Measurements from ENCODE around the gene TBC1D21.

Gene TBC1D21

DNA sequence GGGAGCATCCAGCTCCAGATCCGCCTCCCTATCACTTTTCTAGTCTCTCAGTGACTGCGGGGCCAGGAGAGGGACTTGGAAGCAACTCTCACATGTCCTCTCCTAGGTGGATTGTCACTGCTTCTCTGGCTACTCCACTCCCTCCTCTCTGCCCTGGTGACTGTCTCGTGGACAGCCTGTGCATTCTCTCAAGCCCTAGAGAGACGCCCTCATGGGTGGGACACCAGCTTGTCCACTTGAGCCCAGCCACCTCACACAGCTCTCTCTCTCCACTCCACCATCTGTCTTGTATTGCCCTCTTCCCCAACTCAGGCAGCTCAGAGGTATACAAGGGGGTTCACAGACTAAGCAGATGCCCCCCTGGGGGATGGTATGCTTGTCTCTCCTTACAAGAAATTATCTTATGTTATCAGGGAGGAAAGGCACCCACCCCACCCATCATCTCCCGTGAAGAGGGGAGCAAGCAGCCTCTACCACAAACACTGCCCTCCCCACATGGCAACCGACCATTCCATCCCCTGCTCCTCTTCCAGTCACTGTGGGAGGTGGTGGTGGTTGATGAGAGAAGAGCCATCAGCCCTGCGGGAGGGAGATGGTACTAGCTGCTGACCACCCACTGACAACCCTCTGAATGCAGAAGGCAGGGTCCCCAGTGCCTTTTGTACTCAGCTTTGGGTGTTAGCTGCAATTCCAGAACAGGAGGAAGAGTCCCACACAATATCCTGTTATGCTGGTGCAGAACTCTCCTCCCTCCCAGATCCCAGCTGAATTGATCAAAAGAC lies 37.3 kb downstream of the TBC1D21 start:
- no peak for DNase-seq

DNA sequence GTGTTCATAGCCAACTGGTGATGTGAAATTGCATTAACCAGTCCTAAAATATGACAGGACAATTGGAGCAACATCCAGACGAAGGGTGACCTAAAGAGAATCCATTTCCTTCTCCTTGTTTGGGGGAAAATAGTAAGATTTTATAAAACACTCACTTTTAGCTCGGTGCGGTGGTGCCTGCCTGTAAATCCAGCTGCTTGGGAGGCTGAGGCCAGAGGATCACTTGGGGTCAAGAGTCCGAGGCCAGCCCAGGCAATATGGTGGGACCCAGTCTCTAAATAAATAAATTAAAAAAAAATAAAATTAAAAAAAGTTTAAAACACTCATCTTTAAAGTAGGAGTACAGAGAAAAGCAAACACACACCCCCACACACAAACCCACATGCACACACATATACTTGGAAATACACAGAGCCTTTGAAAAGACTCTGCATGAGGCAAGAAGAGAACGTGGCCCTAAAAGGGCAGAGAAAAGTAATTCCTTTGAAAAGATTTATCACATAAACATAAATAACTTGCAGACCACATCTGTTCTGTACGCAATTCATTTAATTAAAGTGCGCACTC lies 38.7 kb downstream of the TBC1D21 start:
- no peak for DNase-seq

DNA sequence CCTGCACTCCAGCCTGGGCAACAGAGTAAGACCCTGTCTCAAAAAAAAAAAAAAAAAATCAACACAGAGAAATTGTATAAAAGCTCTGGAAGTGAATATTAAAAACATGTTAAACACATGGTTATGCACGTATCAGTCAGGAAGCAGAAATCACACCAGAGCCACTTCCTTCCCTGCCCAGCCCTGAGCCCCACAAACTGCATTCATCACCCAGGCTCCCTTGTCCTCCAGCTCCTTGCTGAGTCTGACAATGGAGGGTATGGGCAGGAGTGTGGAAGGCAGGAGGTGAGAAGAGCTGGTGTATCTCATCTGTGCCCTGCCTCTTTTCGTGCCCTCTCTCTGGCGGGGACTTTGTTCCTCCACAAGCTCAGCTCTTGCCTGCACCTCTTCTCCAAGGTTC lies 40.8 kb downstream of the TBC1D21 start:
- no peak for DNase-seq

DNA sequence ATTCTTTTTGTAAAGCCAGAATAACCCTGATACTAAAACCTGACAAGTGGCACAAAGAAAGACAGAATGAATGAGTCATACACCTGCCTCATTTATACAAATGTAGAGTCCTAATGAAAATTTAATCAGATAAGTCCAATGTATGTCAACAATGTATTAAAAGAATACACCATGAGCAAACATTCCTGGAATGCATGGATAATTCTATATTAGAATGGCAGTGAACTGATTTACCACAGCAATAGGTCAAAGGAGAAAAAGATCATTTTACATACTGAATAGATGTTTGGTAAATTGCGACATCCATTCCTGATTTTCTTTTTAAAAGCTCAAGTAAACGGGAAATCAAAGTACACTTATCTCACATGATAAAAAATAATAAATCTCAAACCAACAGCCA lies 41.7 kb downstream of the TBC1D21 start:
- no peak for DNase-seq

DNA sequence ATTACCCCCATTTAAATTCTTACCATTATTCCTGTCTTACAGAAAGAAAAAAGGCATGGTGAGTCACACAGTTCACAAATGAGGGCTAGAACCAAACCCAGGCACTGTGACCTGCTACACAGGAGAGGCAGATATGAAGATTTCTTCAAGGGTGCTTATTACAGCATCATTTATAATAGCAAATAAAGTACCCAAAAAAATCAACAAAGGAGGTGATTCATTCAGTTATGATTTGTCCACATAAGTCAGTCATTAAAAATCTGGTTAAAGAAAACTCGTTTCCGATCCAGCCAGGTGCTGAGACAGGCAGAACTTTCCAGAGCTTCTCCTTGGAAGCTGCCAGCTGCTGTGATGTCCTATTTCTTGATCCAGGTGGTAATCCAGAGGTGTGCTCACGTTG lies 45.4 kb downstream of the TBC1D21 start:
- no peak for DNase-seq

DNA sequence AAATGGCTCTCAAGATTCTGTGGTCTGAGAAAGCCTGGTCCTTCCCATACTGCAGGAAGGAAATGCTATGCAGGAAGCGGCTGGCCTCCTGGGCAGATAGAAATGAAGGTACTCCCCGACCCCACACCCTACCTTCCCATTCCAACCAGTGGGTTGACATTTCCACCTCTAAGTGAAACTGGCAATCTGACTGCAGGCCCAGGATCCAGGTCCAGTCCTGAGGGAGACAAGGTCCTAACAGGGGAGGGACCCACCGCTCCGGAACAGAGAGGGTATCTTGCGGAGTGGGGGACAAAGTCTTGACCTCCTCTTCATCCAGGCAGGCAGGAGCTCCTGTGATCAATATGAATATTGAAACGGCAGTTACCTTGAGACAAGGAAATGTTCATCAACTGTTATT lies 46.3 kb downstream of the TBC1D21 start:
- no peak for DNase-seq

DNA sequence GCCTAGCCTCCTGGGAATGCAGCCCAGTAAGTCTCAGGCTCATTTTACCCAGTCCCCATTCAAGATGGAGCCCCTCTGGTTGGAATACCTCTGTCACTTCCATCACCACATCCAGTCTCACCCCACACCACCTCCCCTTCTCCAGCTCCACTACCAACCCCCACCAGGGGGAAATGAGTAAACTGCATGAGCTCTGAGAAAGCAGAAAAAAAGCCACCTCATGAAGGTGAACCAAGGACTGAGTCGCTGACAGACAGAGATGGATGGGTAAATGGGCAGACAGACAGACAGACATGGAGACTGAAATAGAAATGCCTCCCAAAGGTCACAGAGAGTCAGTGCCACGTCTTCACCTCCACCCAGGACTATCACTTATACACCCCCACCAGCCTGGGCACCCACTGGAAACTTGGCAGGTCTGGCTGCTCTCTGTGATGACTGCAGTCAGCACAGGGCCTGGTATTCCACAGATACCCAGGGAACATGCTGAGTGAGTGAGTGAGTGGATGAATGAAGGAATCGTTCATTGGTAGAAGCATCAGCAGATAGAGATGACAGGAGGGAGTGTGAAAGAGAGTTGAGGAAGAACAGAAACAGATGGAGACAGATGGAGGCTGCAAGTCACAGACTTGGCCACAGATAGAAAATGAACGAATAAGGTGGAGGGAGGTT lies 48.0 kb downstream of the TBC1D21 start:
- DNase-seq, result no peak

DNA sequence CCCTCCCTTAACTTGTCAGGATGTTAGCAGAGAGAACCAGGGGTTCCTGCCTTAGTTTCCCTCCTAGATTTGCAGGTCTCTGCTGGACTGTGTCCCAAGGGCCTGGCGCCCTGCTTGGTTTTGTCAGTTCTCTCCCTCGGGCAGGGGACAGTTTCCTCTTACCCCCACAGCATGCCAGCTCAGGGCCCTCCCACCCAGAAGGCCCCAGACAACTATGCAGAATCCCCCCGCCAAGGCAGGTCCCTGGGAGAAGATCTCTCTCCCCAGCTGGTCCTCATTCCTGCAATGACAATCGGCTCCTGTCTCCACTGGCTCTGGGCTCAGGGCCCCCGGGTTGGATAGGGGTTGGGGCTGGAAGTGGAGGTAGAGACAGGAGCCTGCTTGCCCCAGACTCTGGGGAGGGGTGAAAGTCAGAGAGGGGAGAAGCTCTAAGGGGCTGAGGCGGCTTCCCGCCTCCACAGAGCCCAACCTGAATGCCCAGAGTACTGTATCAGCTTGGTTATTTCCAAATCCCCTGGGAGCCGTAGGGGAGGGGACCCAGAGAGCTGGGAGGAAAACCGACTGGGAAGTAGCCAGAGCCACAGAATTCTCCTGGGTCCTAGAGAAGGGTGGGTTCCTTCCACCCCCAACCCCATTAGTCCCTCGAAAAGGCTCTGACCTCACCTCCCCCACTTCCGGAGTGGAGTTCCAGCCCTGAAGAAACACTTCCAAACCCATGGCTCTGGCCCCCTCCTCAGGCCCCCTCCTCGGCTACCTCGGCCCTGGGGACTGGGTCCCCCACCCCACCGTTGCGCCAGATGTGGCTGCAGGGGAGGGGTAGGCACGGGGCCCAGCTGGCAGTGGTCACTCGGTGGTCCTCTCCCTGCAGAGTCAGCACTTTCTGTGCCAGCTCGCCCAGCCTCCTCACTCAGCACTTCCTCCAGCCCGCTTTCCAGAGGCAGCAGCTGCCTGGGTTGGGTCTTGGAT lies 49.1 kb downstream of the TBC1D21 start:
- DNase-seq, result no peak

DNA sequence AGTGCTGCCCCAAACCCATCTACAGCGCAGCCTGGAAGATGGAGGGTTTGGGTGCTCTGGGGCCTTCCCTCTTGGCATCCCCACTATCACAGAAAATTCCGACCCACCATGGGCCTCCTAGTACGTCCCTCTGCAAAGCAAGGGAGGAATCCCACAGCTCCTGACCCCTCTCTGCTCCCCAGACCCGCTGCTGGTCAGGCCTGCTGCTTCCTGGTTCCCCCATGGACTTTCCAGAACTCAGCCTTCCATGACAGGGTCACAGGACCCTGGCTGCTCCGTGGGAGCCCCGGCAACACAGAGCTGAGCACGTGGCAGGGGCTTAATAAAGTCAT lies 49.8 kb downstream of the TBC1D21 start:
- DNase-seq, result no peak

DNA sequence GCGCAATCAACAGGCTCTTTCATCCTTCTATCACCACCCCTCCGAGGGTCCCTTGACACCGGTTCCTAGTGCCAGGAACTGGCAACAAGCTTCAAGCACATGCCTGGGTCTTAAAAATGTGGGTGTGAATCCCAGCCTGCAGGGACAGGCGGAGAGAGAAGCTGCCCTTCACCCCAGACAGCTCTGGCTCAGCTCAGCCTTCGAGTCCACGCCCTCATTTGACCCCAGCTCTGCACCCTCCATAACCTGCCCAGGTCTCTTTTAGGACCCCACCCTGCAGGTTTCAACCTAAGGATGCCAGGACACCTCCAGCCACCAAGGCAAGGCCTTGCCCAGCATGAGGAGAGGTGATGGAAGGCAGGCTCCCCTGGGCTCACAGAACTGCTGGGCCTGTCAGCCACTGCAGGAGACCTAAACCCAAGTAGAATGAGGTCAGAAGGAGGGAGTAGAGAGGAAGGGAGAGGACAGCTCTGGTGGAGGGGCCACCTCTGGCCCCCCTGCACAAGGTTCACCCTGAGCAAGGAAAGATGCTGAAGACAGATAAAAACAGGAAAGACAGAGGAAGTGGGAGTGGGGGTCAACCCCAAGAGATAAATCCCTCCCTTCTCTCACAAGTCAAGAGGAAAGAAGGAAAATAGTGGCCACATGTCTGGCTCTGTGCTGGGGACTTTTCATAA lies 50.3 kb downstream of the TBC1D21 start:
- DNase-seq, result no peak

DNA sequence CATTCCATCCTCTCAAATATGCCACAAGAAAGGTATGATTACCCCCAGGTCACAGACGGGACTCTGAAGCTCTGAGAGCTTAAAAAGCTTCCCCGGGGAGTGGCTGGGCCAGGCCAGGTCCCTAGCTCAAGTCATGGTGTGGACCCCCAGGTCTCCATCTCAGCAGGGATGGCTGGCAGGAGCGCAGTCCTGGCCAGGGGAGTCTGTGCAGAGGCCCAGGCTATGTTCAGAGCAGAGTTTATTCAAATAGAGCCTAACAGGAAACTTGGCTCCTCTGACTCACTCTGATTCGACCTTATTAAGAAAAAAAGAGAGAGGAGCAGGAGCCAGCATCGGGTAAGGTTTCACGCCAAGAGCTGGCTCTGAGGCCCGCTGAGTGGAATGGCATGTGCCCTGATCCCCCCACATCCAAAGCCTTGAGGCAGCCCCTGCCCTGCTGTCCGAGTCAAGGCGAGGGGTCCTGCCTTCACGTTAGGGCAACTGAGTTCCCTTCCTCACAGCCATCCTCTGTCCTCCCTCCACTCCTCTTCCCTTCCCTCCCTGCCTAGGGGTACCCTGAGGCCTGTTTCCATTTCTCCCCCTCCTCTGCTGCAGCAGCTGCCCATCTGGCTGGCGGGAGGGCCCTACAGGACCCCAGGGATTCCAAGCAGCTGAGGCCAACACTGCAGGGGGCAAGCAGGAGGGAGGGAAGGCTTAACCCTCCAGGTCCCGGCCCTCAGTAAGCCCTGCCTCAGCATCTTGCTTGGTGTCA lies 51.0 kb downstream of the TBC1D21 start:
- peak; percentile 29 for DNase-seq

DNA sequence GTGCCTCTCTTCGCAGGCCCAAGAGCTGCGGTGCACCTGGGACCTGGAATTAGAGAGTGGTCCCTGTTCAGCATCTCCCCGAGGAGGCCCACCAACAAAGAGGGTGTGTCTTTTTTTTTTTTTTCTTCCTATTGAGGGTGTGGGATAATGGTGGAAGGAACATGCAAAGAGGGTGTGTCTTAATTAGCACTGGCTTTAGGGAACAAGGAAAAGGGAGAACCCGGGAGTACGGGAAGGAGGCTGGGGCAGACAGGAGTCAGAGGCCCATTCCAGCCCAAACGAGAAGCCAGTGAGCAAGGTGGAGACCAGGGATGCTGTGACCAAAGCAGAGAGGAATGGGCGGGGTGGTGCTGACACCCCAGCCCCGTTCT lies 52.5 kb downstream of the TBC1D21 start:
- DNase-seq, result no peak

DNA sequence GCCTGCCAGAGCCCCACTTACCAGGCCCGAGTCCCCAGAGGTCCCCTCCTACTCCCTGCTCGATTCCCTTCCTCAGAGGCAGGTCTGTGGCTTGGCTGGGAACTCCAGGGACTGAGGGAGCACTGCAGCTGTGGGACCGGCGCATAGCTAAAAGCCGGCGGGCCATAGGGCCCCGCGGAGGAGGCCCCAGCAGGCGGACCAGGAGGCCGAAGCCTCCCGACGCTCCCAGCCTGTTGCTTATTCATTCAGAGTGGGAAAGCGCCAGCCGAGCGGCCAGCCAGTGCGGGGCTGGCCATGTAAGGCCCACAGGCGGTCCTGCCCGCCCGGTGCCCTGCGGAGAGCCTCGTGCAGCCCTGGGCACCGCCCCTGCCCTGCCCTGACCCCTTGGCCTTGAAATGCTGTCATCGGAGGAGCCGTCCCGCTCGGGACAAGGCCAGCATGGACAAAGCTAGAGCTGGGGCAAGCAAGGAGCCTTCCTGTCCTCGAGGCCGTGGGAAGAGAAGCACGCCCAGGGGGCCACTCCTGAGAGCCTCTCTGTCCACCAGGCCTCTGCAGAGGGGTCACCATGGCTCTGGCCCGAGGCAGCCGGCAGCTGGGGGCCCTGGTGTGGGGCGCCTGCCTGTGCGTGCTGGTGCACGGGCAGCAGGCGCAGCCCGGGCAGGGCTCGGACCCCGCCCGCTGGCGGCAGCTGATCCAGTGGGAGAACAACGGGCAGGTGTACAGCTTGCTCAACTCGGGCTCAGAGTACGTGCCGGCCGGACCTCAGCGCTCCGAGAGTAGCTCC lies 53.0 kb downstream of the TBC1D21 start, which contains the start of gene LOXL1:
Gene LOXL1, plus strand, starts transcription at position 244 of the 784 bp plus-strand sequence. Its CDS starts 322 bp downstream, at position 566.
- no peak for DNase-seq

DNA sequence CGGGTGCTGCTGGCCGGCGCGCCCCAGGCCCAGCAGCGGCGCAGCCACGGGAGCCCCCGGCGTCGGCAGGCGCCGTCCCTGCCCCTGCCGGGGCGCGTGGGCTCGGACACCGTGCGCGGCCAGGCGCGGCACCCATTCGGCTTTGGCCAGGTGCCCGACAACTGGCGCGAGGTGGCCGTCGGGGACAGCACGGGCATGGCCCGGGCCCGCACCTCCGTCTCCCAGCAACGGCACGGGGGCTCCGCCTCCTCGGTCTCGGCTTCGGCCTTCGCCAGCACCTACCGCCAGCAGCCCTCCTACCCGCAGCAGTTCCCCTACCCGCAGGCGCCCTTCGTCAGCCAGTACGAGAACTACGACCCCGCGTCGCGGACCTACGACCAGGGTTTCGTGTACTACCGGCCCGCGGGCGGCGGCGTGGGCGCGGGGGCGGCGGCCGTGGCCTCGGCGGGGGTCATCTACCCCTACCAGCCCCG lies 53.7 kb downstream of the TBC1D21 start:
- DNase-seq, result peak; percentile 35

DNA sequence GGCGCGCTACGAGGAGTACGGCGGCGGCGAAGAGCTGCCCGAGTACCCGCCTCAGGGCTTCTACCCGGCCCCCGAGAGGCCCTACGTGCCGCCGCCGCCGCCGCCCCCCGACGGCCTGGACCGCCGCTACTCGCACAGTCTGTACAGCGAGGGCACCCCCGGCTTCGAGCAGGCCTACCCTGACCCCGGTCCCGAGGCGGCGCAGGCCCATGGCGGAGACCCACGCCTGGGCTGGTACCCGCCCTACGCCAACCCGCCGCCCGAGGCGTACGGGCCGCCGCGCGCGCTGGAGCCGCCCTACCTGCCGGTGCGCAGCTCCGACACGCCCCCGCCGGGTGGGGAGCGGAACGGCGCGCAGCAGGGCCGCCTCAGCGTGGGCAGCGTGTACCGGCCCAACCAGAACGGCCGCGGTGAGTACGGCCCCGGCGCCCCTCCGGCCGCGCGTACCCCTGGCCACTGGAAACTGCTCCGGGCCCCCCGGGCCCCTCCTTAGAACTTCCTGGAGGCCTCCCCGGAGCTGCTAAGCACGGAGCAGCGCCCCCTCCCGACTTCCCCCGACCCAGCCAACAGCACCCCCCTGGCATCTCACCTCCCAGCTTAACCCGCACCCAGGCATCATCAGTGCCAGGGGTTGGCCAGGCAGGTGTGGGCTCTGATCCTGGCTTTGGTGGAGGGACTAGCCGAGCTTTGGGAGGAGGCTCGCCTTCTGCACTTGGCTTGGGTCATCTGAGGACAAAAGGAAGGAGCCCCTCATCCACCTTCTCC lies 54.3 kb downstream of the TBC1D21 start:
- peak; percentile 76 for DNase-seq

DNA sequence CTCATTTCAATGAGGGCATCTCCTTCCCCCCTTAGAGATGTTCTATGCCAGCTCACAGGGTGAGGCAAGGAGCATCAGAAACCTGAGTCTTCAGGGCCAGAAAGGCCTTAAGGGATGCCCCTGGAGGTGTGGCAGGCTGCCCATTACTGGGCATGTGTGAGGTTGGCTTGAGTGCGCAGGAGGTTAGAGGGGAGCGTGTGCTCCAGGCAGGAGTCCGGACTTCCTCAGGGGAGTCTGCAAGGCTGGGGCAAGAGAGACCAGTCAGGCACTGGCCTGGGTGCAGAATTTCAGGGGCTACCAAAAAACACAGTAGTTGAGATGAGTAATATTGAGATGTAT lies 54.8 kb downstream of the TBC1D21 start:
- no peak for DNase-seq

DNA sequence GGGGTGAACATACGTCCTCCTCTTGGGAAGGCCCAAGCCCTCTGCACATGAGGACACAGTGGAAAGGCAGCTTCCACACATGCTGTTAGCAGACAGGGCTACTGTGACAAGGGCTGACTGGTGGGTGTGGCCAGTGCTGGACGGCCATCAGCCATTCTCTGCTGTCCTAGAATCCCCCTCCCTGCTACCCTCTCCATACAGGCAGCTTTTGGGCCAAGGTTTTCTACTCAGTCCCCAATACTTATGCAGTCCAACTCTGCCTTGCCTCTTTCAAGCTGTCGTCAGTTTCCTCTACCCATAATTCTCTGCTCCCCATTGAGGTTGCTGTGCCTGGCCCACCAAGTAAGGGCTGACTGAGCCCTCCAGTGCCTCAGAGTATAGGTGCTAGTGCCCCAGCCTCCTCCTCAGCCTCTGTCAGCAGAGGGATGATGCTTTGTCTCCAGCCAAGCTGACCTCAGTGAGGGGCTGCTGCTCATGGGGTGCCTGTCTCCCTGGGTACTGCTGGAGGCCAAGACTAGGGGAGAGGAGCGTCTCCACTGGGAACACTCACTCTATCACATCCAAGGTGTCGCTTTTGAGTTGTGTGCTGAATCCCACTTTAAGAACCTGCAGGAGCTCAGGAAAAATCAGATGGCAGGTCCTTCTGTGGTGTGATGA lies 55.7 kb downstream of the TBC1D21 start:
- no peak for DNase-seq

DNA sequence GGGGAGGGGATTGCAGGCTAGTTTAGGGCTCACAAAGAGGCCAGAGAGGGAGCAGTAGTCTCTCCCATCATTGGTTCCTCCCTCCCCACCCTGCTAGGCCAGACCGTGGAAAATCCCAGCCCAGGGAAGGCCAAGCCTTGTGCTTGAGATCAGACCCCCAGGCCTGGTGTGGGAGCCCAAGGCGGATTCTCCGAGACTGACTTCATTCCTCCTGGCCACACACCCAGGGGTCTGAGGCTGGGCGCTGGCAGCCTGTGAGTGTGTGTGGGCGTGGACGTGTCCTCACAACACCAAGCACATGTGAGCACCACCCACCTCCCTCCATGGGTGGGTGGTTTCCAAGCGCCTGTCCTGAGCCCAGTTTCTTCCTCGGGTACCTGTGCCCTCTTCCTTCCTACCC lies 57.0 kb downstream of the TBC1D21 start:
- no peak for DNase-seq

DNA sequence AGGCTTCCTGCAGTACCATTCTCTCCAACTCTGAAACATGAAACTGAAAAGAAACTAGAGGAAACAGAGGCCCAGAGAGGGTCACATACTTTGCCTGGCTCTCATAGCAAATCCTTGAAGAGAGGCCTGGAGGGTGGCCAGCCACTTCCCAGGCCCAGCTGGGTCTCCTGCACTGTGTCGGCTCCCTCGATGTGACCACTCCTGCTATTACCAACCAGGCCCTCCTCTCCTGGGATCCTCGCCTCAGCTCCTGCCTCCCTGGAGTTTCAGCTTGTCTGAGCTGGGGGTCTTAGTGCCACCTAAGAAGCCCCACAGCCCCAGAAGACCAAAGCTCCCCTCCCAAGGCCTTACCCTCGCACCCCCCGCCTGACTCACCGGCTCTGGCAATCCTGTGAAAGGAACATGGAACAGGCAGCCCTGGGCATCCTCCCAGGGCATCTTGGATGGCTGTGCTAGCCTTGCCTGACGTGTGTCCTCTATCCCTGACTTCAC lies 57.5 kb downstream of the TBC1D21 start:
- no peak for DNase-seq

All from stimulated activated CD4-positive, alpha-beta T cell treated with anti-CD3 and anti-CD28 coated beads, Interleukin-4, amount 100 ng/mL, for 24 hours (primary cell).